Measurements from ENCODE around the gene ADGRB2. TPM values are rescaled to one million over a fixed set of nuclear protein-coding genes. Genes with fewer than 3 reads are reported as not detected.
A peak's percentile ranks its signal among the peaks of the same experiment; 100 is the strongest.

ADGRB2 gene
- total RNA-seq, 1 donor from 2014 or later = 12.1 TPM

GRCh38 chr1:31723828-31724359, 40.2 kb downstream of the ADGRB2 start:
- Histone ChIP-seq H3K36me3 (no peaks in the 10 kb centered on the region), H3K9me3 (replicated peaks) (no peaks in the 10 kb centered on the region), H3K27ac (replicated peaks) (no peak overlapping the region), H3K4me3 (no peak overlapping the region), H3K27me3 (ENCODE audit: low read depth) (peaks cover 24% of the 10 kb centered on the region), H3K4me1 (no peaks in the 10 kb centered on the region)
- TF ChIP-seq CTCF (IDR thresholded peaks at IDR 0.05; ENCODE audit: borderline replicate concordance) = no peak
- intact Hi-C loops (cut with micrococcal nuclease) = no loop called here
- DNase-seq = peak; percentile 60

- Histone ChIP-seq H3K27me3 (ENCODE audit: low read depth) (peaks cover 24% of the 10 kb centered on the region), H3K4me1 (peaks cover 27% of the 10 kb centered on the region), H3K4me3 (no peak overlapping the region), H3K9me3 (replicated peaks) (no peaks in the 10 kb centered on the region), H3K27ac (replicated peaks) (no peak overlapping the region), H3K36me3 (no peaks in the 10 kb centered on the region)
- no peak for DNase-seq
- intact Hi-C loops (cut with micrococcal nuclease) = loop anchor here (10.0 kb wide), 1 partner anchor 66 kb away; no protein-coding TSS in a partner anchor
- TF ChIP-seq CTCF (IDR thresholded peaks at IDR 0.05; ENCODE audit: borderline replicate concordance) = no peak
These were observed 45.7 kb downstream of the ADGRB2 start for GRCh38 chr1:31718327-31718897.

- intact Hi-C loops (cut with micrococcal nuclease) = loop anchor here (10.0 kb wide), 1 partner anchor 67 kb away; no protein-coding TSS in a partner anchor
- no peaks in the 10 kb centered on the region for H3K9me3 ChIP-seq (replicated peaks)
- no peak for TF ChIP-seq CTCF (IDR thresholded peaks at IDR 0.05; ENCODE audit: borderline replicate concordance)
These were observed 46.8 kb downstream of the ADGRB2 start for GRCh38 chr1:31717341-31717740.

GRCh38 chr1:31715873-31716220, 48.3 kb downstream of the ADGRB2 start:
- Histone ChIP-seq H3K27me3 (ENCODE audit: low read depth) (peaks cover 10% of the 10 kb centered on the region), H3K27ac (replicated peaks) (peak overlapping the region; percentile 99), H3K9me3 (replicated peaks) (no peaks in the 10 kb centered on the region), H3K4me3 (peak overlapping the region; percentile 69), H3K36me3 (no peaks in the 10 kb centered on the region), H3K4me1 (peaks cover 42% of the 10 kb centered on the region)
- no peak for DNase-seq
- peak; percentile 25 for TF ChIP-seq CTCF (IDR thresholded peaks at IDR 0.05; ENCODE audit: borderline replicate concordance)
- intact Hi-C loops (cut with micrococcal nuclease) = loop anchor here (10.0 kb wide), 1 partner anchor 69 kb away; no protein-coding TSS in a partner anchor

More at GRCh38 chr1:31717341-31717740, 46.8 kb downstream of the ADGRB2 start:
- Histone ChIP-seq H3K4me1 (peaks cover 38% of the 10 kb centered on the region), H3K36me3 (no peaks in the 10 kb centered on the region), H3K27ac (replicated peaks) (no peak overlapping the region), H3K27me3 (ENCODE audit: low read depth) (peaks cover 20% of the 10 kb centered on the region), H3K4me3 (no peak overlapping the region)
- no peak for DNase-seq

- H3K9me3 ChIP-seq (replicated peaks) = no peaks in the 10 kb centered on the region
- H3K27me3 ChIP-seq (ENCODE audit: low read depth) = peaks cover 4% of the 10 kb centered on the region
- peak; percentile 95 for DNase-seq
- intact Hi-C loops (cut with micrococcal nuclease) = loop anchor here (10.0 kb wide), 1 partner anchor 70 kb away; no protein-coding TSS in a partner anchor
- H3K36me3 ChIP-seq = no peaks in the 10 kb centered on the region
- peak overlapping the region; percentile 69 for H3K4me3 ChIP-seq
- peak overlapping the region; percentile 99 for H3K27ac ChIP-seq (replicated peaks)
- peak; percentile 94 for TF ChIP-seq CTCF (IDR thresholded peaks at IDR 0.05; ENCODE audit: borderline replicate concordance)
- H3K4me1 ChIP-seq = peaks cover 42% of the 10 kb centered on the region
These were observed 48.9 kb downstream of the ADGRB2 start for GRCh38 chr1:31715087-31715872.
